HG02678 (cell line): ENCODE results near the gene TCEAL9.
"Not testable (repeated sequence)": the region's sequence is repeated elsewhere in the genome, so short reads cannot be mapped to it uniquely, and the experiment has no call there.

ENCODE experiments used
- ATAC-seq: cut with Tn5 transposase; IDR thresholded peaks from one replicate; pipeline ENCODE4 v1.9.1; 2021; ENCODE audit warnings: mild to moderate bottlenecking, moderate library complexity; ENCODE audit not compliant: unreplicated experiment

Gene TCEAL9

GRCh38 chrX:103356130-103356798, at the start of gene TCEAL9:
Gene TCEAL9, plus strand, starts transcription at chrX:103356506. Its CDS starts 1,179 bp downstream, at chrX:103357685.
- ATAC-seq = no peak

GRCh38 chrX:103309860-103310554, 46.3 kb upstream of the TCEAL9 start:
- no peak for ATAC-seq

GRCh38 chrX:103310555-103311398, 45.5 kb upstream of the TCEAL9 start, which contains the start of gene BEX2:
Gene BEX2, minus strand, starts transcription at chrX:103310990. Its CDS starts 1,014 bp downstream, at chrX:103309976.
- peak; percentile 99 for ATAC-seq

GRCh38 chrX:103311399-103311780, 44.9 kb upstream of the TCEAL9 start:
- no peak for ATAC-seq

GRCh38 chrX:103329991-103330390, 26.3 kb upstream of the TCEAL9 start, which contains the start of gene TCEAL7:
Gene TCEAL7, plus strand, starts transcription at chrX:103330239. Its CDS starts 1,165 bp downstream, at chrX:103331404.
- ATAC-seq = no peak

GRCh38 chrX:103330681-103331288, 25.5 kb upstream of the TCEAL9 start:
- ATAC-seq = no peak

GRCh38 chrX:103338663-103339062, 17.6 kb upstream of the TCEAL9 start:
- ATAC-seq = no peak

- ATAC-seq = peak; percentile 42
Measured at GRCh38 chrX:103343105-103343504, 13.2 kb upstream of the TCEAL9 start.

GRCh38 chrX:103344606-103345005, 11.7 kb upstream of the TCEAL9 start:
- ATAC-seq = no peak

GRCh38 chrX:103347682-103348397, 8.5 kb upstream of the TCEAL9 start:
- no peak for ATAC-seq

GRCh38 chrX:103356858-103357257, 552 bp downstream of the TCEAL9 start:
- ATAC-seq = no peak

GRCh38 chrX:103357871-103358270, 1.6 kb downstream of the TCEAL9 start:
- ATAC-seq = no peak

- ATAC-seq = not testable (repeated sequence)
Measured at GRCh38 chrX:103359605-103360004, 3.3 kb downstream of the TCEAL9 start.

GRCh38 chrX:103360092-103360491, 3.8 kb downstream of the TCEAL9 start:
- no peak for ATAC-seq

GRCh38 chrX:103360916-103361315, 4.6 kb downstream of the TCEAL9 start:
- no peak for ATAC-seq

GRCh38 chrX:103361798-103362197, 5.5 kb downstream of the TCEAL9 start:
- no peak for ATAC-seq

GRCh38 chrX:103362474-103362873, 6.2 kb downstream of the TCEAL9 start:
- no peak for ATAC-seq

GRCh38 chrX:103363046-103363445, 6.7 kb downstream of the TCEAL9 start:
- ATAC-seq = no peak

GRCh38 chrX:103367502-103367901, 11.2 kb downstream of the TCEAL9 start:
- ATAC-seq = no peak

- ATAC-seq = no peak
Measured at GRCh38 chrX:103369479-103369878, 13.2 kb downstream of the TCEAL9 start.
